Measurements from ENCODE around the gene RBM12.
A peak's percentile ranks its signal among the peaks of the same experiment; 100 is the strongest.
"Not testable (repeated sequence)": the region's sequence is repeated elsewhere in the genome, so short reads cannot be mapped to it uniquely, and the experiment has no call there.

The RBM12 gene

GRCh38 chr20:35699127-35699956 is 34.6 kb upstream of the RBM12 start, which contains the start of the genes NFS1 and ROMO1:
Gene NFS1 (minus strand): TSS chr20:35699352. CDS start chr20:35699288, 64 bp downstream.
Gene ROMO1 (plus strand): TSS chr20:35699405. CDS start chr20:35699633, 228 bp downstream.
- DNase-seq (ENCODE audit: low read depth) = peak; percentile 29
- peak within 1 kb of the TSS; percentile 98 for H3K4me3 ChIP-seq (ENCODE audit: low read depth, low read length)

- DNase-seq (ENCODE audit: low read depth) = no peak
- peak overlapping the region; percentile 98 for H3K4me3 ChIP-seq (ENCODE audit: low read depth, low read length)
These were observed 33.8 kb upstream of the RBM12 start for GRCh38 chr20:35698298-35699126.

GRCh38 chr20:35697696-35698297 is 33.1 kb upstream of the RBM12 start:
- no peak for DNase-seq (ENCODE audit: low read depth)
- peak overlapping the region; percentile 98 for H3K4me3 ChIP-seq (ENCODE audit: low read depth, low read length)

- H3K4me3 ChIP-seq (ENCODE audit: low read depth, low read length) = no peak overlapping the region
- no peak for DNase-seq (ENCODE audit: low read depth)
These were observed 31.3 kb upstream of the RBM12 start for GRCh38 chr20:35695978-35696377.

GRCh38 chr20:35695245-35695749 is 30.6 kb upstream of the RBM12 start:
- DNase-seq (ENCODE audit: low read depth) = no peak
- no peak overlapping the region for H3K4me3 ChIP-seq (ENCODE audit: low read depth, low read length)

- no peak overlapping the region for H3K4me3 ChIP-seq (ENCODE audit: low read depth, low read length)
- no peak for DNase-seq (ENCODE audit: low read depth)
These were observed 25.6 kb upstream of the RBM12 start for GRCh38 chr20:35690265-35690664.

- H3K4me3 ChIP-seq (ENCODE audit: low read depth, low read length); DNase-seq (ENCODE audit: low read depth): not testable (repeated sequence)
These were observed 22.2 kb upstream of the RBM12 start for GRCh38 chr20:35686872-35687271.

GRCh38 chr20:35685368-35685767 is 20.7 kb upstream of the RBM12 start:
- not testable (repeated sequence) for H3K4me3 ChIP-seq (ENCODE audit: low read depth, low read length); DNase-seq (ENCODE audit: low read depth)

GRCh38 chr20:35681960-35682359 is 17.3 kb upstream of the RBM12 start:
- no peak overlapping the region for H3K4me3 ChIP-seq (ENCODE audit: low read depth, low read length)
- DNase-seq (ENCODE audit: low read depth) = no peak

- H3K4me3 ChIP-seq (ENCODE audit: low read depth, low read length) = no peak overlapping the region
- no peak for DNase-seq (ENCODE audit: low read depth)
These were observed 15.9 kb upstream of the RBM12 start for GRCh38 chr20:35680452-35681183.

GRCh38 chr20:35674921-35675320 is 10.2 kb upstream of the RBM12 start:
- DNase-seq (ENCODE audit: low read depth) = no peak
- H3K4me3 ChIP-seq (ENCODE audit: low read depth, low read length) = no peak overlapping the region

GRCh38 chr20:35673884-35674283 is 9.2 kb upstream of the RBM12 start:
- DNase-seq (ENCODE audit: low read depth) = no peak
- H3K4me3 ChIP-seq (ENCODE audit: low read depth, low read length) = no peak overlapping the region

- H3K4me3 ChIP-seq (ENCODE audit: low read depth, low read length) = no peak overlapping the region
- DNase-seq (ENCODE audit: low read depth) = no peak
These were observed 5.0 kb upstream of the RBM12 start for GRCh38 chr20:35669681-35670080.

- no peak overlapping the region for H3K4me3 ChIP-seq (ENCODE audit: low read depth, low read length)
- no peak for DNase-seq (ENCODE audit: low read depth)
These were observed 4.5 kb upstream of the RBM12 start for GRCh38 chr20:35669221-35669620.

- no peak for DNase-seq (ENCODE audit: low read depth)
- H3K4me3 ChIP-seq (ENCODE audit: low read depth, low read length) = no peak overlapping the region
These were observed 1.2 kb upstream of the RBM12 start for GRCh38 chr20:35665949-35666288.

GRCh38 chr20:35663516-35664465 is 909 bp downstream of the RBM12 start:
- H3K4me3 ChIP-seq (ENCODE audit: low read depth, low read length) = peak overlapping the region; percentile 98
- DNase-seq (ENCODE audit: low read depth) = no peak

- DNase-seq (ENCODE audit: low read depth) = no peak
- H3K4me3 ChIP-seq (ENCODE audit: low read depth, low read length) = peak overlapping the region; percentile 98
These were observed 2.1 kb downstream of the RBM12 start for GRCh38 chr20:35662551-35662950.

GRCh38 chr20:35661908-35662307 is 2.8 kb downstream of the RBM12 start:
- peak overlapping the region; percentile 98 for H3K4me3 ChIP-seq (ENCODE audit: low read depth, low read length)
- no peak for DNase-seq (ENCODE audit: low read depth)
